HG02981 (cell line): Measurements from ENCODE around the gene FAM170A.

ENCODE experiments used
- ATAC-seq: cut with Tn5 transposase; IDR thresholded peaks from one replicate; pipeline ENCODE4 v1.9.1; 2021; ENCODE audit warnings: mild to moderate bottlenecking, moderate library complexity; ENCODE audit not compliant: unreplicated experiment

FAM170A gene

DNA sequence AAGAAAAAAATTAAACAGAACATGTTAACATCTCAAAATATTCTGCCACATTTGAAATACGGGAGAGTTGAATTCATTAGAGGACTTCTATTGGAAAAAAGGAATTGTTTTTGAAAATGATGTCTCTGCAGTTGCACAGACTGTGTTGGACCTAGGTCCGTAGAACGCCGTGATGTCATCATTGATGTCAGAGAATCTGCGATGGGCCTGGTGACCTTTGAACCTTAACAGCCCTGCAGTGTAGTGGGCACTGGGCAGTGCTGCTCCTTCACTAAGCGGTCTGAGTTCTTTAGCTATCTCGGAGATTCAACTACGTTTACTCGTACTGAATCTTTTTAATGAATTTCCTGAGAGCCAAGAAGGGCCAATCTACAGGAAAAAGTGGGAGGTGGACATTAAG, at the start of gene FAM170A:
Gene FAM170A (plus strand): TSS at position 220 of the 400 bp plus-strand sequence. CDS start 211 bp downstream, outside the sequence.
- no peak for ATAC-seq

- ATAC-seq, result no peak
Measured at GRCh38 chr5:119582987-119583386, 46.4 kb upstream of the FAM170A start.

DNA sequence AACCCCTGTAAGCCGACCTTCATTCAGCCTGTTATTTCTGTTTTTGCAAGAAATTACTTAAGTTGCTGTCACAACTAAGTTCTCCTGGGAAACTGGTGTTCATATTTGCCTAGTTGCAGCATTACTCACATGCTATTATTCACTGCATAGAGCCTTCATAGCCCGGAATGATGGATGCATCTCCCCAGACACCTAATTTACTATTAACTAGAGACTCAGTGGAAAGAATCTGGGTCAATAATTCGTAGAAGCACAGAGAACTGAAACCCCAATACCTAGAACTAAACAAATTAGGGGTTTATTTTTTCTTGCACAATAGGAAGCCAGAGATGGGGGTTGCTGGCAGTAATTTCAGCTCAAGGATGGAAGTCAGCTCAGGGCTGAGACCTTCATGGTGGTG, 45.7 kb upstream of the FAM170A start:
- ATAC-seq, result peak; percentile 94

DNA sequence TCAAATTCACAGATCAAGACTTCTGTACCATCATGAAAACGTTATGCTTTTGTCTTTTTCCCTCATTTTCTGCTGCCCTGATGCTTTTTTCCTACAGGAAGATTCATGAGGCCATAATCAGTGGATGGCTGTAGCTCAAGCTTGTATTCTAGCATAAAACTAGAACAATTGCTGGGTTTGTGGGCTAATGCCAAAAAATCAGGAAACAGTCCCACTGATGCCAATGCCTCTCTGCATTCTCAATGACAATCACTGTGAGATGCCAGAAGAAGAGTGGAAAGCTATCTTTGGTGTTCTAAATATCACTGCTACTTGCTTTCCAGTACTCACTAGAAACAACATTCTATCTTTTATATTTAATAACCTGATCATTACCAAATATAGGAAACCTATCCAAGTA, 33.3 kb upstream of the FAM170A start:
- no peak for ATAC-seq

DNA sequence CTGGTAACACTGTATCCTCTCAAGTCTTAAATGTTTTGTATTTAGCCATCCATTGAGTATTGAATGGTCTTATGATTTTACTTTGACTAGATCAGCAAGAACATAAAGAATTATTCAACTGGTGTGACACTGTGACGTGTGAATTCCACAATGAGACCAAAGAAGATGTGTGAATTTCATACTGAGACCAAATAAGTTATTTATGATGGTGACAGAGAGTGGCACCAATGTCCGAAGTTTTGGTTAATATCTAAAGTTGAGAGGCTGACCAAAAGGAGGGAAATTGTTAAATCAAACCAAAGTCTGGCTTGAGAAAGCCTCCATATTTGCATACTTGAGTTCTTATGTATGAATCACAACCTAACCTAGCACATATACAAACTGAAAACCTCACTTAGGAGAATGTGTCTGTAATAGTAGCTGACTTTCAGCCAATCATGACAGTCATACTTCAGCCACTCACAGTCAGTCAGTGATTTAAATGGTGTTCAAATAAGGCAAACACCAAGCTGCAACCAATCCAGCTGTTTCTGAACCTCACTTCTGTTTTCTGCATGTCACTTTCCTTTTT, 31.5 kb upstream of the FAM170A start:
- ATAC-seq, result peak; percentile 88

DNA sequence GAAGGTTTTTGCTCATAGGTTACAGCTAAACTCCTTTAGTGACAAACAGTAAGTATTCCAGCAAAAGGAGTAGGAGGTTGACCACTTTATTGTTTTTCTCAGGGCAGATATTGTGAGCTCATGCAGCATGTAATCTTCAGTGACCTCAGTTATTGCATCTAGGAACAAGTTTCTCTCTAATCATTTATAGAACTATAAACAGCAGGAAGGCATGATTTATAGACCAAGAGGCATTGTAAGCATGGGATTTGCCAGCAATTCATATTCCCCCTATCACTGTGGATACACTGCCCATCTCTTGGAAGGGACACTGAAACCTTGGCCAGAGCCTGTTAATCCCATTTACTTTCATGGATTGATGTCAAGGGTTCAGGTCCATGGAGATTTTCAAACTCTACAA, 15.4 kb upstream of the FAM170A start:
- no peak for ATAC-seq

GRCh38 chr5:119614838-119615237, 14.5 kb upstream of the FAM170A start:
- ATAC-seq, result no peak

DNA sequence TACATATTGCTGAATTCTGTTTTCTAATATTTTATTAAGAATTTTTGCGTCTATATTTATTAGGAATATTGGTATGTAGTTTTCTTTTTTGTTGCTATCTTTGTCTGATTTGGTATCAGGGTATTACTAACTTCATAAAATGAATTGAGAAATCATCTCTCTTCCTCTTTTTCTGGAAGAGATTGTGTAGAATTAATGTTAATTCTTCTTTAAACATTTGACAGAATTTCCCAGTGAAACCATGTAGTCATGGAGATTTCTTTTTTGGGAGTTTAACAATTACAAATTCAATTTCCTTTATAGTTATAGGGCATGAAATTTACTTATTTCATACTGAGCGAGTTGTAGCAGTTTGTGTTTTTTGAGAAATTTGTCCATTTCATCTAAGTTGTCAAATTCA, 3.3 kb upstream of the FAM170A start:
- no peak for ATAC-seq

GRCh38 chr5:119630752-119631440, 1.5 kb downstream of the FAM170A start:
- no peak for ATAC-seq

- peak; percentile 52 for ATAC-seq
Measured at GRCh38 chr5:119631660-119632059, 2.3 kb downstream of the FAM170A start.

GRCh38 chr5:119651486-119651885, 22.1 kb downstream of the FAM170A start:
- ATAC-seq, result no peak

DNA sequence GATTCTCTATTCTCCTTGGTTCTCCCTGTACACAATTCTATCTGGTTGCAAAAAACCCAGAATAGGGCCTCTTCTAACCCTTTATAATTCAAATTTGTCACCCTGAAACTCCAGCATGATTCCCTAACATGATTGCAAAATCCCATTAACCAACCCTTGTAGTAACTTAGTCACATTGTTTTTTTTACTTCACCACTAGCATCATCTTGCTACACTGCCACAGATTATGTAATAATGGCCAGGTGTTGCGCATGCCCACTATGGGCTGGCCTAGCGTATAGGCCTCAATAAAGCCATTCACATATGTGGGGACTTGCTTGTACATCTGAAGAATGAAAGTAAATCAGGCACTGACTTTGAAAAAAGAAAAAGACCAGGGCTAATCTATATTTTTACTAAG, 25.7 kb downstream of the FAM170A start:
- ATAC-seq, result no peak

- ATAC-seq, result no peak
Measured at GRCh38 chr5:119656023-119656422, 26.7 kb downstream of the FAM170A start.

DNA sequence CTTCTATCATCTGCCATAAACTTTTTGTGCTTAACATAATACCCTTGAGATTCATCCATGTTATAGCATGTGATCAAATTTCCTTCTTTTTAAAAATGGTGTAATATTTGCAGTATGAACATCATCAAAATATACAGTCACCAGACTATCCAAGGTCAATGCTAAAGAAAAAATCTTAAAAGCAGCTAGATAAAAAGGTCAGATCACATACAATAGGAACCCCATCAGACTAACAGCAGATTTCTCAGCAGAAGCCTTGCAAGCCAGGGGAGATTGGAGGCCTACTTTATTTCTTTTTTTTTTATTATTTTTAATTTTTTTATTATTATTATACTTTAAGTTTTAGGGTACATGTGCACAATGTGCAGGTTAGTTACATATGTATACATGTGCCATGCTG, 37.2 kb downstream of the FAM170A start:
- ATAC-seq, result no peak

DNA sequence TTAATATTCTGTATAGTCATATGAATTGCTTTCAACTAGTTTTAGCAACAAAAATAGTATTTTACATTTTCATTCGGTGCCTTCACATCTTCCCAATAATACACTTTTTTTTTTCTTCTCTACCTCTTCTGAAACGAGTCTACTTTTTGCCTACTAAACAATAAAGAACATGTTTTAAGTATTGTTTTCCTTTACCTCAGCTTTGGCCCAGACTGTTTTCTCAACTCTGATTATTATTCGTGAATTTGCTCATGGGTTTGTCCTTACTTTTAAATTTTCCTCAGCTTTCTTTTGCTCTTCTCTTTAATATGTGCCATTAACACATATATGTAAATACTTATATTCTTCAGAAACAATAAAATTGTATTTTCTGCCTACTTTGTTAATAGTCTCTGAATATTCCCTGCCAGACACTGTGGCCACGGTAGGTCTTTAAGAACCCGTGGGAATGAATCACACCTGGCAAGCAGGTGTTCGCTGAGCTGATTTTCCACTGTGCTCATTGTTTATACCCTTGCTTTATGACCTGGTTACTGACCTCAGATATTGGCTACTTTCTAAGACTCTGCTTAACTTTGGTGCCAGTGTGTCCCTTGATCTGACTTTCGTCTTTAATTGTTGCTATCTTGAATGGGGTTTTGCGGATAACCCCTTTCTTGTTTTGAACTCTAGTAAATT, 49.1 kb downstream of the FAM170A start:
- no peak for ATAC-seq

- no peak for ATAC-seq
Measured at GRCh38 chr5:119680080-119680479, 50.7 kb downstream of the FAM170A start.

GRCh38 chr5:119681734-119682133, 52.4 kb downstream of the FAM170A start:
- no peak for ATAC-seq

GRCh38 chr5:119682372-119682771, 53.0 kb downstream of the FAM170A start:
- ATAC-seq, result no peak
